ENCODE data around the gene PGM1. TPM values are rescaled to one million over a fixed set of nuclear protein-coding genes. Genes with fewer than 3 reads are reported as not detected.

Gene PGM1
- total and polyA plus RNA-seq, 9 of the 15 experiments (the other 6 are each of a cell fraction or from before 2014, with no cell fraction given): 0.03 to 0.31 (median 0.09) TPM; not detected in 5

- TF ChIP-seq KDM5B (IDR thresholded peaks at IDR 0.05; ENCODE audit: insufficient replicate concordance, low read depth, low read length) (no peak), PBX2 (CRISPR knock-in tag; IDR thresholded peaks at IDR 0.05; ENCODE audit: low read depth) (no peak), PBX2 (tag; conservative IDR thresholded peaks at IDR 0.05; ENCODE audit: low read depth) (no peak), ASH1L (IDR thresholded peaks at IDR 0.05; ENCODE audit: borderline replicate concordance, low read depth, partially characterized antibody) (no peak), PHF8 (IDR thresholded peaks at IDR 0.05; ENCODE audit: borderline replicate concordance, low read length) (no peak)
These were observed 14.1 kb downstream of the PGM1 start (continued) for GRCh38 chr1:63607322-63607721.

GRCh38 chr1:63611231-63611630 lies 18.0 kb downstream of the PGM1 start:
- Histone ChIP-seq H3K4me1 (replicated peaks in 1 of 2; ENCODE audit: control insufficient read depth in 2 of 2, insufficient read depth in 2 of 2, low read length in 2 of 2) (no peaks in the 10 kb centered on the region), H3K9me1 (ENCODE audit: control insufficient read depth, insufficient read depth, low read length) (no peaks in the 10 kb centered on the region), H3K9ac (ENCODE audit: insufficient read depth in 1 of 2, low read depth in 2 of 2, low read length in 2 of 2) (no peak overlapping the region), H3K36me3 (ENCODE audit: control insufficient read depth, insufficient read depth, low read length) (no peaks in the 10 kb centered on the region), H3K9me3 (replicated peaks; ENCODE audit: control insufficient read depth, insufficient read depth, low read depth, low read length) (no peaks in the 10 kb centered on the region), H4K20me1 (replicated peaks; ENCODE audit: control insufficient read depth, insufficient read depth, low read length) (no peaks in the 10 kb centered on the region; the same call in 1 of the 2 replicates), H3K27ac (ENCODE audit: extremely low read depth, low read depth, low read length) (no peak overlapping the region), H3K27me3 (ENCODE audit: control insufficient read depth in 2 of 2, insufficient read depth in 2 of 2, low read length in 2 of 2) (peaks cover 11 to 15% of the 10 kb centered on the region in 2 experiments), H3K4me2 (ENCODE audit: insufficient read depth, low read length) (no peak overlapping the region), H3K4me3 (no peak overlapping the region), H3K79me2 (ENCODE audit: control insufficient read depth, insufficient read depth, low read length) (no peaks in the 10 kb centered on the region), H2AFZ (ENCODE audit: low read depth, low read length) (no peak overlapping the region)
- ChIA-PET CTCF (ENCODE audit: low intra/inter-chr PET ratio) (no interaction called here), POLR2A (interaction anchor here (0.6 to 1.6 kb wide), 2 partner anchors 16 to 24 kb away, joined by 3 to 7 read pairs; no protein-coding TSS in a partner anchor)
- intact Hi-C loops (cut with micrococcal nuclease) (no loop called here), in situ Hi-C loops (cut with MboI) (no loop called here)
- BruUV-seq (replicated peaks): no TSS peak
- no peak for FAIRE-seq
- ATAC-seq: no peak
- 0% methylated on average over 3 of the region's 3 CpGs for WGBS (ENCODE audit: insufficient coverage, low coverage, missing lambda C conversion rate)
- DNase-seq (ENCODE audit: extremely low read depth in 1 of 4, low spot score in 3 of 4): no peak
- TF ChIP-seq KLF6 (CRISPR knock-in tag; IDR thresholded peaks at IDR 0.05; ENCODE audit: borderline replicate concordance) (no peak), RCOR1 (IDR thresholded peaks at IDR 0.05; ENCODE audit: borderline replicate concordance in 1 of 2, low read depth in 2 of 2, low read length in 2 of 2) (no peak)

Measured in K562 (cell line).